Activated naive CD8-positive, alpha-beta T cell treated with anti-CD3 and anti-CD28 coated beads, Interleukin-2, amount 50 U/mL, for 16 hours (primary cell): ENCODE results near the gene ZC3H8.
"Not testable (repeated sequence)": the region's sequence is repeated elsewhere in the genome, so short reads cannot be mapped to it uniquely, and the experiment has no call there.

Experiments
- DNase-seq: peaks from one replicate; pipeline ENCODE4 v3.0.0-alpha.2; 2020; ENCODE audit warnings: low read depth, low spot score

ZC3H8 gene

GRCh38 chr2:112254466-112255240 is at the start of gene ZC3H8:
Gene ZC3H8, minus strand, starts transcription at chr2:112255042. Its CDS starts 61 bp downstream, at chr2:112254981.
- peak; percentile 91 for DNase-seq

GRCh38 chr2:112304298-112304941 is 49.6 kb upstream of the ZC3H8 start:
- DNase-seq = no peak

- no peak for DNase-seq
These were observed 47.1 kb upstream of the ZC3H8 start for GRCh38 chr2:112301973-112302372.

GRCh38 chr2:112301171-112301584 is 46.3 kb upstream of the ZC3H8 start:
- DNase-seq = no peak

- DNase-seq = no peak
These were observed 41.6 kb upstream of the ZC3H8 start for GRCh38 chr2:112296407-112296806.

- DNase-seq = no peak
These were observed 40.7 kb upstream of the ZC3H8 start for GRCh38 chr2:112295407-112296078.

GRCh38 chr2:112293636-112294401 is 39.0 kb upstream of the ZC3H8 start:
- no peak for DNase-seq

- DNase-seq = no peak
These were observed 35.8 kb upstream of the ZC3H8 start for GRCh38 chr2:112290648-112291047.

- no peak for DNase-seq
These were observed 35.2 kb upstream of the ZC3H8 start for GRCh38 chr2:112290088-112290487.

- not testable (repeated sequence) for DNase-seq
These were observed 28.7 kb upstream of the ZC3H8 start for GRCh38 chr2:112283535-112283934.

GRCh38 chr2:112282066-112282465 is 27.2 kb upstream of the ZC3H8 start:
- DNase-seq = not testable (repeated sequence)

GRCh38 chr2:112277596-112278220 is 22.9 kb upstream of the ZC3H8 start:
- no peak for DNase-seq

GRCh38 chr2:112276954-112277353 is 22.1 kb upstream of the ZC3H8 start:
- no peak for DNase-seq

- DNase-seq = peak; percentile 52
These were observed 21.3 kb upstream of the ZC3H8 start for GRCh38 chr2:112275887-112276773.

- peak; percentile 96 for DNase-seq
These were observed 20.6 kb upstream of the ZC3H8 start, which contains the start of gene ZC3H6 for GRCh38 chr2:112275311-112275886. Gene ZC3H6, plus strand, starts transcription at chr2:112275597. Its CDS starts 398 bp downstream, at chr2:112275995.

- DNase-seq = no peak
These were observed 18.5 kb upstream of the ZC3H8 start for GRCh38 chr2:112273349-112273748.

GRCh38 chr2:112272669-112273068 is 17.8 kb upstream of the ZC3H8 start:
- no peak for DNase-seq

GRCh38 chr2:112268547-112268946 is 13.7 kb upstream of the ZC3H8 start:
- no peak for DNase-seq

GRCh38 chr2:112262876-112263275 is 8.0 kb upstream of the ZC3H8 start:
- no peak for DNase-seq

GRCh38 chr2:112260295-112260625 is 5.4 kb upstream of the ZC3H8 start:
- no peak for DNase-seq
